GM12801 (cell line): ENCODE measurements around the gene GRAP.

ENCODE experiments used
- TF ChIP-seq, protein P1 (sequence below): IDR thresholded peaks from one replicate; pipeline ENCODE4 v1.5.1; 2011; ENCODE audit warnings: control low read depth; ENCODE audit not compliant: insufficient read length; ENCODE audit errors: extremely low read depth

Gene GRAP

DNA sequence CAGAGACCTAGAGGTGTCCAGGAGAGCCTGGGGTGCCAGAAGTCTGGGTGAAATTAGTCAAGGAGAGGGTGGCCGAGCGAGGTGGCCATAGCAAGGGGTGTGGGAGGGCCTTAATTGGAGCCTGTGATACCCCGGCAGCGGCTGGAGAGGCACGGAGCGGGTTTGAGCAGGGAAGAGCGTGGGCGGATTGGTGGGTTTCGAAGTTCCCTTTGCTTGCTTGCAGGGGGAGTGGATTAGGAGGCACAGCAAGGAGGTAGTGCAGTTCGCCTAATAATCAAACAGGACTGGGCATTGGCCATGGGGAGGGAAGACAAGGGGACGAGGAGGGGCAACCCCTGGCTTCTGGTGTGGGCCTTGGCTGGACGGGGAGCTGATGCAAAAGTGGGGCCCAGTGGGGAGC lies 36.8 kb downstream of the GRAP start:
- TF ChIP-seq, protein P1, sequence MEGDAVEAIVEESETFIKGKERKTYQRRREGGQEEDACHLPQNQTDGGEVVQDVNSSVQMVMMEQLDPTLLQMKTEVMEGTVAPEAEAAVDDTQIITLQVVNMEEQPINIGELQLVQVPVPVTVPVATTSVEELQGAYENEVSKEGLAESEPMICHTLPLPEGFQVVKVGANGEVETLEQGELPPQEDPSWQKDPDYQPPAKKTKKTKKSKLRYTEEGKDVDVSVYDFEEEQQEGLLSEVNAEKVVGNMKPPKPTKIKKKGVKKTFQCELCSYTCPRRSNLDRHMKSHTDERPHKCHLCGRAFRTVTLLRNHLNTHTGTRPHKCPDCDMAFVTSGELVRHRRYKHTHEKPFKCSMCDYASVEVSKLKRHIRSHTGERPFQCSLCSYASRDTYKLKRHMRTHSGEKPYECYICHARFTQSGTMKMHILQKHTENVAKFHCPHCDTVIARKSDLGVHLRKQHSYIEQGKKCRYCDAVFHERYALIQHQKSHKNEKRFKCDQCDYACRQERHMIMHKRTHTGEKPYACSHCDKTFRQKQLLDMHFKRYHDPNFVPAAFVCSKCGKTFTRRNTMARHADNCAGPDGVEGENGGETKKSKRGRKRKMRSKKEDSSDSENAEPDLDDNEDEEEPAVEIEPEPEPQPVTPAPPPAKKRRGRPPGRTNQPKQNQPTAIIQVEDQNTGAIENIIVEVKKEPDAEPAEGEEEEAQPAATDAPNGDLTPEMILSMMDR = no peak

DNA sequence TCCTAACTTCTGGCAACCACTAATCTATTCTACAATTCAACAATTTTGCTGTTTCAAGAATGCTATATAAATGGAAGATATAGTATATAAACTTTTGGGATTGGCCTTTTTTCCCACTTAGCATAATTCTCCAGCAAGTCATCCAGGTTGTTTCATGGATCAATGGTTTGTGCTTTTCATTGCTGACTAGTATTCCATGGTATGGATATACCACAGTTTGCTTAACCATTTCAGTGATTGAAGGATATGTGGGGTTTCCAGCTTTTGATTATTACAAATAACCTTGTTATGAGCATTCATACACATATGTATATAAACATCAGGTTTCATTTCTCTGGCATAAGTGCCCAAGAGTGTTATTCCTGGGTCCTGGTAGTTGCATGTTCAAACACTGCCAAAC lies 40.1 kb downstream of the GRAP start:
- TF ChIP-seq, protein P1 = no peak

DNA sequence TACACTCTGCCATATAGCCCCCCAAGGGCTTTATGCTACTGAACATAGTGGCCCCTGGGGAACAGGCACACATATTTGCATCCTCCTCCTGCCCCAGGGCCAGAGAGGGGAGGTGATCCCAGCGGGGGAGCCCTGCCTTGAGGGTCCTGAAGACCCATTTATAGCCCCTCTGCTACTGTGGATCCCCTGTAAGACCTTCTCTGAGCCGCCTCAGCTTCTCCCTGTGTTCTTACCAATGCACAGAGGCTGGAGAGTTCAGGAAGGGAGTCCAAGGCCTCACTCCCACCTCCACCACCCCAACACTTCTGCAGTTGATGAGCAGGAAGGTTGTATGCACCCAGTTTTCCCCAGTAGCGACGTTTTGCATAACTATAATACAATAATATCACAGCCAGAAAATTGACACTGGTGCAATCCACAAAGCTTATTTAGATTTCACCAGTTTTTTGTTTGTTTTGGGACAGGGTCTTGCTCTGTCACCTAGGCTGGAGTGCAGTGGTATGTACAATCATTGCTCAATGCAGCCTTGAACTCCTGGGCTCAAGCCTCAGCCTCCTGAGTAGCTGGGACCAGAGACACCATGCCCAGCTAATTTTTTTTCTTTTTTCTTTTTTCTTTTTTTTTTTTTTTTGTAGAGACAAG lies 40.8 kb downstream of the GRAP start:
- TF ChIP-seq, protein P1 = no peak

DNA sequence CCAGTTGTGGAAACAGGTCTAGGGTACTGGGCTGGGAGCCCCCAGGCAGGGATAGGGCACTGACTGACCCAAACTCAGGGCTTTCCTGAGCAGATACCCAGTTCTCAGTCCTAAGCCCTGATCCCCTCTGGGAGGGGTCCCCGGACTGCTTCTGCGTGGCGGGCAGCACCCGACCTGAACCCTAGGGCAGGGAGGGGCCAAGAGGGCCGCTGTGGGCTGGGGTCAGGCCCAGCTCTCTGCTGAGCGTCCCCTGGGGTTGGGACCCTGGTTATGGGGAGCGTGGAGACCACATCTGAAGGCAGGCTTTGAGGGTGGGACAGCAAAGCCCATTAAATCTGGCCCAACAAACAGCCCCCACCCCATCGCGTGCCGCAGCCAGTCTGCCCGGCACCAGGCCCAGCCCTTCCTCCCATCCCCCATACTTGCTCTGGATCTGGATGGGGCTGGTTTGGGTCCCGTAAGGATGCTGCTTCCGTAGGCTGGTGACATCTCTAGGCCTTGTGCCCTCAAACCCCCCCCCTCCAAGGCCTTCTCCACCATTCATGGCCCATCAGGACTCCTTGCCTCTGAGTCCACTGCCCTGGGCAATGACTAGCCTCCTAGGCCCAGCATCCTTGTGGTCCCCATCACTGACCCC lies 41.5 kb downstream of the GRAP start:
- TF ChIP-seq, protein P1 = no peak

DNA sequence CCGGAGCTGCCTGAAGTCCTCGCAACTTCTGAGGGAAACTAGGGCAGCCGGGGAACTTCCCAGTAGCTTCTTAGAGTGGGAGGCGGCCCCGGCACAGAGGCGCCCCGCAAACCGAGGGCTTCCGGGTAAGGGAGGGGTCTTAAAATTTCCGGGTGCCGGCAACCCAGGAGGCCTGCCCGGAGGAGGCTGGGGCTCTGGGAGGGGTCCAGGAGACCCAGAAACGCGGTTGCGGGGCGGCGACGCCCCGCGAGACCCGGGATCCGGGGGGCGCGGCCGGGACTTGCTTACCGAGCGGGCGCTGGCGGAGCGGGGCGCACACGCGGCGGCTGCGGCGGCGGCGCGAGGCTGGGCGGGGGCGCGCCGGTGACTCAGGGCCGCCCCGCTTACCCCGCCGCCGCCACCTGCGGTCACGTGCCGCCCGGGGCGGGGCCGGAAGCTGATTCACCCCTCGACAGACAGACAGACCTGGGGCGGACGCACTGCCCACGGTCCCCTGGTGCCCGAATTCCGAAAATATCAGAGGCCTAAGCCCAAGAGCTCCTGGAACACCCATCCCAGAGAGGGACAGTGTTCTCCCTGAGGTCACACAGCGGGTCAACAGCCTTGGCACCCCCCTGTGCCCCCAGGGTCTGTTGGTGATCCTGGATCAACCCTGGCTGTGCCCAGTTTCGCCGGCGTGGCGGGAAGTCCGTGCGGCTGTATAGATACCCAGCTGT lies 42.2 kb downstream of the GRAP start, which contains the start of gene FAM83G:
TSS of gene FAM83G (minus strand) at position 344 of the 716 bp plus-strand sequence. CDS start 723 bp downstream, outside the sequence.
- TF ChIP-seq, protein P1 = no peak

DNA sequence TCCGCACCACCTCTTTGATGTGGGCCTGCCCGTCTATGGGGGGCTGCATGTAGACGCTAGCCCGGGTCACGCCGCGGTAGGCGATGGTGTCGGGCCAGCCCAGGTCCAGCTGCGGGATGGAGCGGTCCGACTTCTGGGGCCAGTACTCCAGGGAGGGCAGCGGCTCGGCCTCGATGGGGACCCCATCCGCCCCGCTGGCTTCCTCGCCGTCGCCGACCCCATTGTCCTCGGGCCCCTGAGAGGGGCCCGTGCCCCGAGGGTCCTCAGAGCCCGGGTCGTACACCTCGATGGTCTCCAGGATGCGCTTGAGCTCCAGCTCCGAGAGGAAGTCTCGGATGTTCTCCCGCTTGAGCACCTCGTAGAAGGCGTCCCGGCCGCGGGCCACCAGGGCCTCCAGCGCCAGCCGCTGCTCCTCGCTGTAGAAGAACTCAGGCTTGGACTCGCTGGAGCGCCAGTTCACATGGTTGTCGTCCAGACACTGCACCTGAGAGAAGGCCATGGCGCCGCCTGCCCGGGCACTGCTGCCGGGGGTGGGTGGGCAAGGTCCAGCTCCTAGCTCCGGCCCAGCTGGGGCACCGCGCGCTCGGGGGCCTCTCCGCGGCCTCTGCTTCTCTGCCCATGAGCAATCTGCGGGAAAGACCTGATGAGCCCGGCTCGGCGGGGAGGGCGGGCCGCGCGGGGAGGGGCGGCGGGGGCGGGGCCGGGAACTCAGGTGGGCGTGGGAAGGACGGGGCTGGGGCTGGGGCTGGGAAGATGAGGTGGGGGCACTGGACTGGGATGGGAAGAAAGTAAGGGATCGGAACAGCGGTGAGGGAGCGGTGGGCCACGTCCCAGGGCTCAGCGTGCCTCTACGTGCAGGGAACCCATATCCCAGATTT lies 43.0 kb downstream of the GRAP start:
- TF ChIP-seq, protein P1 = no peak
